Ascending aorta (tissue), 2 donors: ENCODE measurements around the gene GPRC5D. TPM values are rescaled to one million over a fixed set of nuclear protein-coding genes. Genes with fewer than 3 reads are reported as not detected.

Experiments used
- DNase-seq, 2 donors: peaks; one replicate each; pipeline ENCODE4 v3.0.0-alpha.2; 2019; ENCODE audit warnings: low spot score in 2 of 2
- H3K27ac ChIP-seq, 2 donors: fragments of 200-600 bp; sonication (generic); one replicate each; pipeline ENCODE4 v1.5.1; 2016 to 2017; ENCODE audit warnings: mild to moderate bottlenecking in 1 of 2
- H3K27me3 ChIP-seq: fragments of 200-600 bp; sonication (generic); one replicate; pipeline ENCODE4 v1.5.1; 2017
- H3K36me3 ChIP-seq, 2 donors: fragments of 200-600 bp; sonication (generic); one replicate each; pipeline ENCODE4 v1.5.1; 2016
- H3K4me1 ChIP-seq, 2 donors: fragments of 200-600 bp; sonication (generic); one replicate each; pipeline ENCODE4 v1.5.1; 2016 to 2017; ENCODE audit warnings: mild to moderate bottlenecking in 1 of 2
- H3K4me3 ChIP-seq, 2 donors: fragments of 200-600 bp; sonication (generic); one replicate each; pipeline ENCODE4 v1.5.1; 2016 to 2017; ENCODE audit warnings: mild to moderate bottlenecking in 1 of 2
- H3K9me3 ChIP-seq, 2 donors: fragments of 200-600 bp; sonication (generic); one replicate each; pipeline ENCODE4 v1.5.1; 2016
- CTCF ChIP-seq, 3 experiments: fragments of 200-600 bp in 2 of 3; fragments of 450-650 bp in 1 of 3; sonication (generic) in 2 of 3; IDR thresholded peaks; one replicate each; pipeline ENCODE4 v1.5.1; 2016 to 2019; ENCODE audit warnings: antibody characterized with exemption in 3 of 3, mild to moderate bottlenecking in 1 of 3, moderate library complexity in 1 of 3
- intact Hi-C: fragments of 100-400 bp; cut with DNase I; formaldehyde crosslinking; loops from one replicate; pipeline ENCODE4 v1.15.1; 2023
- total RNA-seq: library from RNA; depleted of rRNA; stranded (reverse); fragments of >200 nt; gene quantifications from one replicate; pipeline ENCODE4 v1.1.0, GENCODE V29; 2016

Gene GPRC5D
- total RNA-seq, 1 donor from 2014 or later: not detected

DNA sequence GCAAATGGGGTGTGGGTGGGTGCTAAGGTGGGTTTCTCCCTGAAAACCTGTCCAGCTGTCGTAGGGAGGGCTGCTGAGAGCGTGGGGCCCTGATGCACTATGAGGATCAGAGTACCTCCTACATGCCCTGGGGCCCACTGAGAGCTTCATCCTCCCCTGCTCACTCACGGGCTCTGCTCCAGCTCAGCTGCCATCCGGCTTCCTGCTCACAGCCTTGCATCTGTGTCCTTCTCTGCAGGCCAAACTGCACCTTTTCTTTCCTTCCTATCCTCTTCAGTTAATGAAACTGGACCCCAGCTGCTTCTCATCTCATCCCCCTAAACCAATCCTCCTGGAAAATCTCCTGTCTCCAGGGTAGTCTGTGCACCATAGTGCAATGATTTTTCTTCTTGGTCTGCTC lies 22.2 kb upstream of the GPRC5D start:
- H3K27me3 ChIP-seq: no peaks in the 10 kb centered on the region
- H3K36me3 ChIP-seq: peaks cover 26 to 35% of the 10 kb centered on the region in 2 donors
- peak overlapping the region; percentile 50 to 87 for H3K27ac ChIP-seq
- no peak for TF ChIP-seq CTCF (IDR thresholded peaks at IDR 0.05)
- H3K4me1 ChIP-seq: peaks cover 5 to 21% of the 10 kb centered on the region in 2 donors
- no peak overlapping the region for H3K4me3 ChIP-seq
- H3K9me3 ChIP-seq: no peaks in the 10 kb centered on the region
- no peak for DNase-seq
- intact Hi-C loops: loop anchor here (10.0 kb wide), 1 partner anchor 249 kb away; no protein-coding TSS in a partner anchor

DNA sequence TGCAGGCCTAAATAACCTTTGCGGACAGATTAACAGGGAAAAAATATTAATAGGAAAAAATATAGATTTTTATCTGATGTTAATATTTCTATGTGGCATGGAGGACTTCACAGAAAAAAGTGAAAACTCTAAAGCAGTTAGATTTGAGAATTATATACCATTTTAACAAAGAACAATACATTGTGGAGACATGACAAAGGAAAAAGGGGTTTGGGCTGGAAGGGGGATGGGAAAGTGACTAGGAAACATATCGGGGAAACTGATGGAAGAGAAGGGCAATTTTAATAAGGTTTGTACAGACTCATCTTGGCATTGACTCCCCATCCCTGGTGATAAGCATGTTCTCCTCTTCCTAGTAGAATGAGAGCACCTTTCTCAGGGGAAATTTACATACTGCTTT lies 21.0 kb upstream of the GPRC5D start:
- intact Hi-C loops: loop anchor here (10.0 kb wide), 1 partner anchor 248 kb away; no protein-coding TSS in a partner anchor
- no peak for TF ChIP-seq CTCF (IDR thresholded peaks at IDR 0.05)

GRCh38 chr12:12965836-12966235 lies 13.9 kb upstream of the GPRC5D start:
- H3K36me3 ChIP-seq: peaks cover 4 to 6% of the 10 kb centered on the region in 2 donors
- H3K4me1 ChIP-seq: no peaks in the 10 kb centered on the region
- no peak overlapping the region for H3K27ac ChIP-seq
- intact Hi-C loops: no loop called here
- H3K9me3 ChIP-seq: no peaks in the 10 kb centered on the region
- no peak for DNase-seq
- no peak overlapping the region for H3K4me3 ChIP-seq
- H3K27me3 ChIP-seq: no peaks in the 10 kb centered on the region
- no peak for TF ChIP-seq CTCF (IDR thresholded peaks at IDR 0.05)

More for the DNA sequence above, 21.0 kb upstream of the GPRC5D start:
- peaks cover 32% of the 10 kb centered on the region in 2 donors for H3K36me3 ChIP-seq
- peaks cover 5 to 17% of the 10 kb centered on the region in 2 donors for H3K4me1 ChIP-seq
- H3K4me3 ChIP-seq: no peak overlapping the region
- no peak overlapping the region for H3K27ac ChIP-seq
- no peaks in the 10 kb centered on the region for H3K9me3 ChIP-seq
- DNase-seq: no peak
- no peaks in the 10 kb centered on the region for H3K27me3 ChIP-seq

DNA sequence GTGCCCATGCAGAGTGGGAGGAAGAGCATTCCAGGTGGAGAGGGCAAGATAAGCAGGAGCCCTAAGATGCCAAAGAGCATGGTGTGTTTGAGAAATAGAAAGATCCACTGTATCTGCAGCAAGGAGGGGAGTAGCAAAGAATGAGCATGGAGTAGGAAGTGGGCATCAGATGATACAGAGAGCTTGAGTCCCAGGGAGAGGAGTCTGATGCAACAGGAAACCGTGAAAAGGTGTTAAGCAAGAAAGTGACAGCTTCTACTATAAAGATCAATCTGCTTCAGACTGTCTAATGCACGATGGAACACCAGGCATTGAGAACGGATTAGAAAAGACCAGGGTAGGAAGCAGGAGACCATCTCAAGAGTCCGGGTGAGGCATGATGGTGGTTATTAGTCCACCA lies 12.3 kb upstream of the GPRC5D start:
- intact Hi-C loops: no loop called here
- no peaks in the 10 kb centered on the region for H3K27me3 ChIP-seq
- H3K27ac ChIP-seq: no peak overlapping the region
- H3K4me1 ChIP-seq: no peaks in the 10 kb centered on the region
- no peak for TF ChIP-seq CTCF (IDR thresholded peaks at IDR 0.05)
- peaks cover 0 to 6% of the 10 kb centered on the region in 2 donors for H3K36me3 ChIP-seq
- DNase-seq: no peak
- H3K4me3 ChIP-seq: no peak overlapping the region
- H3K9me3 ChIP-seq: no peaks in the 10 kb centered on the region

DNA sequence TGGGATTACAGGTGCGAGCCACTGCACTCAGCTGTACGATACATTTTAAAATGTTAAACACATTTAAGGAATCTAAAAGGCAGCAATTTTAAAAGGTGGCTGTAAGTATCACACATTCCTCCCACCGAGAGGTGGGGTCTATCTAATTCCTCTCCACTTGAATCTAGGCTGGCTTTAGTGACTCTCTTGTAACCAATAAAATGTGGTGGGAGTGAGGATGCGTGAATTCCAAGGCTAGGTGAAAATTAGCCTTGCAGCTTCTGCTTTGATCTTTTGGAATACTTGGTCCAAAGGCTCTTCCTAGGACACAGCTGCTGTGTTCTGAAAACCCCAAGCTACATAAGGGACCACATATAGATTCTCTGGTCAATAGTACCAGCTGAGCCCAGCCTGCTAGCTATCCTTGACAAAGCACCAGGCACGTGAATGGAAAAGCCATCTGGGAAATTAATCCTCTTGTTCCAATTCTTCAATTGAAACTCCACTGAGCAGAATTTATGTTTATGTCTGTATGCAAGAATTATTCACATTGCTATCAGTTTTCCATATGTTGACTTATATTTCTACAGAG lies 8.8 kb upstream of the GPRC5D start:
- Histone ChIP-seq H3K27ac (no peak overlapping the region), H3K4me3 (no peak overlapping the region), H3K4me1 (no peaks in the 10 kb centered on the region), H3K27me3 (no peaks in the 10 kb centered on the region), H3K9me3 (no peaks in the 10 kb centered on the region), H3K36me3 (no peaks in the 10 kb centered on the region)
- intact Hi-C loops: no loop called here
- TF ChIP-seq CTCF (IDR thresholded peaks at IDR 0.05): no peak
- no peak for DNase-seq

DNA sequence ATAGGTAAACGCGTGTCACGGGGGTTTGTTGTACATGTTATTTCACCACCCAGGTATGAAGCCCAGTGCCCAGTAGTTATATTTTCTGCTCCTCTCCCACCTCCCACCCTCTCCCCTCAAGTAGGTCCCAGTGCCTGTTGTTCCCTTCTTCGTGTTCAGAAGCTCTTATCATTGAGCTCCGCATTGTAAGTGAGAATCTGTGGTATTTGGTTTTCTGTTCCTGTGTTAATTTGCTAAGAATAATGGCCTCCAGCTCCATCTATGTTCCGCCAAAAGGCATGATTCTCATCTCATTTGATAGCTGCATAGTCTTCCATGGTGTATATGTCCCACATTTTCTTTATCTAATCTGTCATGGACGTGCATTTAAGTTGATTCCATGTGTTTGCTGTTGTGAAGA lies 6.9 kb upstream of the GPRC5D start:
- H3K4me3 ChIP-seq: no peak overlapping the region
- H3K36me3 ChIP-seq: no peaks in the 10 kb centered on the region
- intact Hi-C loops: no loop called here
- no peak for DNase-seq
- no peak for TF ChIP-seq CTCF (IDR thresholded peaks at IDR 0.05)
- no peaks in the 10 kb centered on the region for H3K4me1 ChIP-seq
- no peaks in the 10 kb centered on the region for H3K27me3 ChIP-seq
- H3K27ac ChIP-seq: no peak overlapping the region
- H3K9me3 ChIP-seq: no peaks in the 10 kb centered on the region
